Vagina (tissue), 2 donors: ENCODE measurements around the gene PTPRD.

Experiments used
- POLR2AphosphoS5 ChIP-seq, 2 donors: sonication (generic); formaldehyde crosslinking; IDR thresholded peaks; one replicate each; pipeline ENCODE4 v1.9.0; 2017; ENCODE audit warnings: antibody characterized with exemption in 2 of 2, mild to moderate bottlenecking in 2 of 2, low read depth in 1 of 2; ENCODE audit not compliant: insufficient read depth in 1 of 2
- TF ChIP-seq, protein P1 (sequence below), 3 experiments: fragments of 450-650 bp in 2 of 3; fragments of 200-600 bp in 1 of 3; sonication (generic) in 1 of 3; IDR thresholded peaks; one replicate each; pipeline ENCODE4 v1.5.1; 2017 to 2019; ENCODE audit warnings: antibody characterized with exemption in 3 of 3, mild to moderate bottlenecking in 2 of 3, moderate library complexity in 2 of 3

- TF ChIP-seq POLR2AphosphoS5 (IDR thresholded peaks at IDR 0.05; ENCODE audit: insufficient read depth in 1 of 2, low read depth in 1 of 2), result no peak
- TF ChIP-seq, protein P1, sequence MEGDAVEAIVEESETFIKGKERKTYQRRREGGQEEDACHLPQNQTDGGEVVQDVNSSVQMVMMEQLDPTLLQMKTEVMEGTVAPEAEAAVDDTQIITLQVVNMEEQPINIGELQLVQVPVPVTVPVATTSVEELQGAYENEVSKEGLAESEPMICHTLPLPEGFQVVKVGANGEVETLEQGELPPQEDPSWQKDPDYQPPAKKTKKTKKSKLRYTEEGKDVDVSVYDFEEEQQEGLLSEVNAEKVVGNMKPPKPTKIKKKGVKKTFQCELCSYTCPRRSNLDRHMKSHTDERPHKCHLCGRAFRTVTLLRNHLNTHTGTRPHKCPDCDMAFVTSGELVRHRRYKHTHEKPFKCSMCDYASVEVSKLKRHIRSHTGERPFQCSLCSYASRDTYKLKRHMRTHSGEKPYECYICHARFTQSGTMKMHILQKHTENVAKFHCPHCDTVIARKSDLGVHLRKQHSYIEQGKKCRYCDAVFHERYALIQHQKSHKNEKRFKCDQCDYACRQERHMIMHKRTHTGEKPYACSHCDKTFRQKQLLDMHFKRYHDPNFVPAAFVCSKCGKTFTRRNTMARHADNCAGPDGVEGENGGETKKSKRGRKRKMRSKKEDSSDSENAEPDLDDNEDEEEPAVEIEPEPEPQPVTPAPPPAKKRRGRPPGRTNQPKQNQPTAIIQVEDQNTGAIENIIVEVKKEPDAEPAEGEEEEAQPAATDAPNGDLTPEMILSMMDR (IDR thresholded peaks at IDR 0.05), result no peak
Observed at GRCh38 chr9:10538073-10538472, 74.7 kb downstream of the PTPRD start.
